ENCODE data around the gene GIPC1.

The GIPC1 gene

DNA sequence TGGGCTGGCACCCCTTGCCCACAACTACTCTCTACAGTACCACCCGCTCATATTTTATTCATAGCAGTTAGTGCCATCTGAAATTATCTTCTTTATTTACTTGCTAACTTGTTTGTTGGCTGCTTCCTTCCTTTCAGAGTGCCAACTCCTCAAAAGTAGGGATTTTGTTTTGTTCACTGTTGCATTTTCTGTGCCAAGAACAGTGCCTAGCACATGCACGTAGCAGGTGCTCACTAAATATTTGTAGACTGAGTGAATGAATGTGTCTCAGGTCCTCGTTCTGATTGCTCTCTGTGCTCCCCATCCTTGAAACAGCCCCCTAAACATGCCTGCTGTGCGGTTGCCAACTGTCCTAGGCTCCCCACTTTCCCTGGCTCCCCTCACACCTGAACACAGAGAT is 1.5 kb downstream of the GIPC1 start:
- H3K4me3 ChIP-seq (ENCODE audit: low read depth, low read length), result peak overlapping the region; percentile 85
- POLR2A ChIA-PET, result interaction anchor here (1.0 kb wide), 1 partner anchor 24 kb away, joined by 3 read pairs; the partner anchor contains the start of gene DNAJB1

DNA sequence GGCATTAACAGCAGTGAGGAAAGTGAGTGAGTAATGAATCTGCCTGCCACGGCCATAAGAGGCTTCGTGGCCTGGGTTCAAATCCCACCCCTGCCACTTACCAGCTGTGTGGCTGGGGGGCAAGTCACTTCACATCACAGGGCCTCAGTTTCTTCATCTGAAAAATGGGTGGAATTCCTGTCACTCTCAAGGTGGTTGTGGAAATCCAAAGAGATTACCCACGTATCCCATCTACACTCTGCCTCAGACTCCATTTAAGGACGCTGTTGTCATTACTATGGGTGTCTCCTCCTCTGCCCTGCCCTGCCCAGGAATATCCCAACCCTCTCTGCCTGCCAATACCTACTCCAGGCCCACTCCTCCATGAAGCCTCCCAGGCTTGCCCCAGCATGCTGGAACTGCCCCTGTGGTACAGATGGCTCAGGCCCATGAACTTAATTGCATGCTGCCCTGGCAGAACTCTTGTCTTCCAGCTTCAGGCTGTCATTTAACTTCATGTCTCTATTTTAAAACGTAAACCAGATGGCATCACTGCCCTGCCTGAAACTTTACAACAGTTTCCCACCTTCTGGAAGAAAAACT is 3.1 kb downstream of the GIPC1 start:
- H3K4me3 ChIP-seq (ENCODE audit: low read depth, low read length), result no peak overlapping the region
- no peak for DNase-seq (ENCODE audit: low read depth, low spot score)
- CTCF ChIA-PET, result interaction anchor here (1.0 to 7.5 kb wide), 5 partner anchors 13 to 86 kb away, joined by 3 to 78 read pairs (median 5); partner anchors contain the start of gene PTGER1
- TF ChIP-seq, protein P1, sequence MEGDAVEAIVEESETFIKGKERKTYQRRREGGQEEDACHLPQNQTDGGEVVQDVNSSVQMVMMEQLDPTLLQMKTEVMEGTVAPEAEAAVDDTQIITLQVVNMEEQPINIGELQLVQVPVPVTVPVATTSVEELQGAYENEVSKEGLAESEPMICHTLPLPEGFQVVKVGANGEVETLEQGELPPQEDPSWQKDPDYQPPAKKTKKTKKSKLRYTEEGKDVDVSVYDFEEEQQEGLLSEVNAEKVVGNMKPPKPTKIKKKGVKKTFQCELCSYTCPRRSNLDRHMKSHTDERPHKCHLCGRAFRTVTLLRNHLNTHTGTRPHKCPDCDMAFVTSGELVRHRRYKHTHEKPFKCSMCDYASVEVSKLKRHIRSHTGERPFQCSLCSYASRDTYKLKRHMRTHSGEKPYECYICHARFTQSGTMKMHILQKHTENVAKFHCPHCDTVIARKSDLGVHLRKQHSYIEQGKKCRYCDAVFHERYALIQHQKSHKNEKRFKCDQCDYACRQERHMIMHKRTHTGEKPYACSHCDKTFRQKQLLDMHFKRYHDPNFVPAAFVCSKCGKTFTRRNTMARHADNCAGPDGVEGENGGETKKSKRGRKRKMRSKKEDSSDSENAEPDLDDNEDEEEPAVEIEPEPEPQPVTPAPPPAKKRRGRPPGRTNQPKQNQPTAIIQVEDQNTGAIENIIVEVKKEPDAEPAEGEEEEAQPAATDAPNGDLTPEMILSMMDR (IDR thresholded peaks at IDR 0.05; ENCODE audit: insufficient read depth, low read length, missing control alignments), result no peak
- POLR2A ChIA-PET, result interaction anchor here (1.1 to 1.3 kb wide), 2 partner anchors 13 to 14 kb away, joined by 4 to 5 read pairs; no protein-coding TSS in a partner anchor

More for the DNA sequence above, 1.5 kb downstream of the GIPC1 start:
- CTCF ChIA-PET, result interaction anchor here (3.5 kb wide), 1 partner anchor 11 kb away, joined by 23 read pairs; no protein-coding TSS in a partner anchor
- TF ChIP-seq, protein P1 (IDR thresholded peaks at IDR 0.05; ENCODE audit: insufficient read depth, low read length, missing control alignments), result no peak
- no peak for DNase-seq (ENCODE audit: low read depth, low spot score)

DNA sequence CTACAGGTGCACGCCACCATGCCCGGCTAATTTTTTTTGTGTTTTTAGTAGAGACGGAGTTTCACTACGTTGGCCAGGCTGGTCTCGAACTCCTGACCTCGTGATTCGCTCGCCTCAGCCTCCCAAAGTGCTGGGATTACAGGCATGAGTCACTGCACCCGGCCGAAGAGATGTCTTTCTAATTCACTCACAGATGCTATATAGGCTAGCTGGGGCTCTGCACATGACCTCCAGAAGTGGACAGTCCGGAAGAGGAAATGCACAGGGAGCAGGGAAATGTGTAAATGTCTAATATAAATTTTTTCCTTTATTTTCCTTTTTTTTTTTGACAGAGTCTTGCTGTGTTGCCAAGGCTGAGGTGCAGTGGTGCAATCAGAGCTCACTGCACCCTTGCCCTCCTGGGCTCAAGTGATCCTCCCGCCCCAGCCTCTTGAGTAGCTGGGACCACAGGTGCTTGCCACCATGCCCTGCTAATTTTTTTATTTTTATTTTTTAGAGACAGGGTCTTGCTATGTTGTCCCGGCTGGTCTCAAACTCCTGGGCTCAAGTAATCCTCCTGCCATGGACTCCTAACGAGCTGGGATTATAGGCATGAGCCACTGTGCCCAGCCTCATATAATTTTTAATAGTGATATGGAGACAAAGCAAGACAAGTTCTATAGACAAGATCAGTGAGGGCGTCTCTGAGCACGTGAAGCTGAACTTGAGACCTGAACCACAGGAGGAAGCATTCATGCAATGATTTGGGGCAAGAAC is 8.4 kb downstream of the GIPC1 start:
- no peak overlapping the region for H3K4me3 ChIP-seq (ENCODE audit: low read depth, low read length)
- ChIA-PET CTCF (interaction anchor here (1.0 to 7.5 kb wide), 5 partner anchors 8 to 350 kb away, joined by 3 to 78 read pairs (median 3); partner anchors contain the start of gene GIPC1), POLR2A (interaction anchor here (1.6 kb wide), 1 partner anchor 30 kb away, joined by 7 read pairs; the partner anchor contains the start of gene DNAJB1)
- TF ChIP-seq, protein P1 (IDR thresholded peaks at IDR 0.05; ENCODE audit: insufficient read depth, low read length, missing control alignments), result no peak
- no peak for DNase-seq (ENCODE audit: low read depth, low spot score)

DNA sequence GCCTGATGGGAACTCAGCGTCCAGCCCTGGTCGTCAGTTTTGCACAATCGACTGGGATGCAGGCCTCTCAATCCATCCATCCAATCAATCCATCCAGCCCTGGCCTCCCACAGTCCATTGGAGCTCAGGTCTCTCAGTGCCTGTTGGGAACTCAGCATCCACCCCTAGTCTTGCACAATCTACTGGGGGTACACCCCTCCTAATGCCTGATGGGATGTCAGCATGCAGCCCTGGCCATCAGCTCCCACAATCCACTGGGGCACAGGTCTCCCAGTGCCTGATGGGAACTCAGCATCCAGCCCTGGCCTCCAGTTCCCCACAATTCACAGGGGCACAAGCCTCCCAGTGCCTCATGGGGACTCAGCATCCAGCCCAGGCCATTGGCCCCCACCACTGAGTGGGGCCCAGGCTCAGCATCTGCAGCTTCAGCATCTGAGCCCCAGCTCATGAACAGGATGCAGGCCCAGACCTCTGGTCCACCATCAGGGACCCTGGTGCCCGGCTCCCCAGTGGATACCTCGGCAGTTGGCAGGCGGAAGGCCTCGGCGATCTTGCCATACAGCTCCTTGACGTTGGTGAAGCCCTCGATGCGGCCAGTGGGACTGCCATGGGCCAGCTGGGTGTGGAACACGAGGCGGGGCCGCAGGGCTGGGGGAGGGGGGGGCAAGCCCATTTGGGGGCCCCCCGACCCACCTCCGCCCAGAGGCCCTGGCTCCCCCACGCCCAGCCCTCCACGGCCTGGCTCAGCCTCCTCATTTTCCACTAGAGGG is 13.6 kb downstream of the GIPC1 start:
- CTCF ChIA-PET, result interaction anchor here (0.7 to 6.2 kb wide), 4 partner anchors 8 to 351 kb away, joined by 3 to 78 read pairs (median 26); partner anchors contain the start of gene GIPC1
- TF ChIP-seq, protein P1 (IDR thresholded peaks at IDR 0.05; ENCODE audit: insufficient read depth, low read length, missing control alignments), result no peak
- DNase-seq (ENCODE audit: low read depth, low spot score), result no peak
- no peak overlapping the region for H3K4me3 ChIP-seq (ENCODE audit: low read depth, low read length)
- POLR2A ChIA-PET, result interaction anchor here (1.1 kb wide), 2 partner anchors 23 to 63 kb away, joined by 3 read pairs; no protein-coding TSS in a partner anchor

DNA sequence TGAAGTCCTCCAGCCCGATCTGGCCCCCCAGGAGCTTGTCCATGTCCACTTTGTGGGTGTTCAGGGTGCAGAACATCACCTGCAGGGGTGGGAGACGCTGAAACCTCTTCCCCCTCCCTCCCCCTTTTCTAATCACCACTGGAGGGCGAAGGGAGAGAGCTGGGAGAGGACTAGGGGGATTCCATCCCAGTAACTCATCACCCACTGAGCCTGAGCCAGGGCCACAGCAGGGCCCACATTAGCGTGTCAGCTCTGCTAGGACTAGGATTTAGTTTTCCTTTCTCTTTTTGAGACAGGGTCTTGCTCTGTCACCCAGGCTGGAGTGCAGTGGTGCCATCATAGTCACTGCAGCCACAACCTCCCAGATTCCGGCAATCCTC is 15.2 kb downstream of the GIPC1 start:
- CTCF ChIA-PET, result interaction anchor here (0.6 to 6.2 kb wide), 26 partner anchors 9 to 540 kb away, joined by 3 to 78 read pairs (median 3); partner anchors contain the start of genes ASF1B, DNAJB1 and GIPC1
- POLR2A ChIA-PET, result interaction anchor here (0.6 to 0.7 kb wide), 2 partner anchors 9 to 16 kb away, joined by 3 to 4 read pairs; partner anchors contain the start of gene GIPC1
- DNase-seq (ENCODE audit: low read depth, low spot score), result no peak
- TF ChIP-seq, protein P1 (IDR thresholded peaks at IDR 0.05; ENCODE audit: insufficient read depth, low read length, missing control alignments), result peak; percentile 11
- H3K4me3 ChIP-seq (ENCODE audit: low read depth, low read length), result no peak overlapping the region

Data from AG04449 (cell line).